ENCODE data around the gene RHBDD1. TPM values are rescaled to one million over a fixed set of nuclear protein-coding genes. Genes with fewer than 3 reads are reported as not detected.

The RHBDD1 gene
- total RNA-seq, 1 donor from 2014 or later: 31.3 TPM

DNA sequence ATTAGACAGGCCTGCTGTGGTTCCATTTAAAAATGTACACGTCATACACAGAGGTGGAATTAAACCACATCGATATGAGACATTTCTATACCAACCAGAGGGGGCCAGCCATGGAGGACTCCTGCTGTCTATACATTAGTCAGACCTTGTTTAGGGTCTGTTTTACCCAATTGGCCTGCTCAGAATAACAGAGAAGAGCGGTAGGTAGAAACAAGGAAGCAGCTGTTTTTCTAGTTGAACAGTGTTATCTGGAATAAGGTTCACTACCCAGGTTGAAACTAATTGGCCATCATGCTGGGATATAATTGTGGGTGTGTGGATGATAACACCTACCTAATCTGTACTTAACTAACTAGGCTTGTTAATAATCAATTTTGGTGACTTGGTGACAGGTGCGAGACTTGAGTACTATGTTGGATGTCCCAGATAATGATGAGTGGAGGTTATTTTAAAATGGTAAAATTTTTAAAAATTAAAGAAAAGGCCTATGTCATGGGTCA lies 47.5 kb downstream of the RHBDD1 start:
- no peaks in the 10 kb centered on the region for H3K27me3 ChIP-seq (ENCODE audit: insufficient read depth, low read length)
- H3K4me3 Mint-ChIP-seq (ENCODE audit: unreplicated experiment): no peak overlapping the region
- no peak overlapping the region for H3K4me2 ChIP-seq (ENCODE audit: low read length)
- no peaks in the 10 kb centered on the region for H3K27me3 Mint-ChIP-seq (ENCODE audit: low read depth, unreplicated experiment)
- H3K9me3 ChIP-seq (ENCODE audit: insufficient read depth, low read depth, low read length): no peaks in the 10 kb centered on the region
- no peak overlapping the region for H3K4me3 ChIP-seq (ENCODE audit: insufficient read depth, low read depth, low read length)
- H3K9ac ChIP-seq (ENCODE audit: low read length): no peak overlapping the region
- FAIRE-seq (no peak), DNase-seq (ENCODE audit: low read depth) (no peak)
- H3K27ac ChIP-seq (ENCODE audit: low read depth, low read length): no peak overlapping the region
- no peaks in the 10 kb centered on the region for H3K36me3 ChIP-seq (ENCODE audit: insufficient read depth, low read length)
- TF ChIP-seq, protein P1, sequence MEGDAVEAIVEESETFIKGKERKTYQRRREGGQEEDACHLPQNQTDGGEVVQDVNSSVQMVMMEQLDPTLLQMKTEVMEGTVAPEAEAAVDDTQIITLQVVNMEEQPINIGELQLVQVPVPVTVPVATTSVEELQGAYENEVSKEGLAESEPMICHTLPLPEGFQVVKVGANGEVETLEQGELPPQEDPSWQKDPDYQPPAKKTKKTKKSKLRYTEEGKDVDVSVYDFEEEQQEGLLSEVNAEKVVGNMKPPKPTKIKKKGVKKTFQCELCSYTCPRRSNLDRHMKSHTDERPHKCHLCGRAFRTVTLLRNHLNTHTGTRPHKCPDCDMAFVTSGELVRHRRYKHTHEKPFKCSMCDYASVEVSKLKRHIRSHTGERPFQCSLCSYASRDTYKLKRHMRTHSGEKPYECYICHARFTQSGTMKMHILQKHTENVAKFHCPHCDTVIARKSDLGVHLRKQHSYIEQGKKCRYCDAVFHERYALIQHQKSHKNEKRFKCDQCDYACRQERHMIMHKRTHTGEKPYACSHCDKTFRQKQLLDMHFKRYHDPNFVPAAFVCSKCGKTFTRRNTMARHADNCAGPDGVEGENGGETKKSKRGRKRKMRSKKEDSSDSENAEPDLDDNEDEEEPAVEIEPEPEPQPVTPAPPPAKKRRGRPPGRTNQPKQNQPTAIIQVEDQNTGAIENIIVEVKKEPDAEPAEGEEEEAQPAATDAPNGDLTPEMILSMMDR (IDR thresholded peaks at IDR 0.05; ENCODE audit: insufficient read depth, low read depth, low read length): no peak
- TF ChIP-seq EZH2 (IDR thresholded peaks at IDR 0.05; ENCODE audit: insufficient read depth, low read length): no peak
- H2AFZ ChIP-seq (ENCODE audit: low read depth, low read length): no peak overlapping the region
- H3K36me3 Mint-ChIP-seq (ENCODE audit: low read depth, unreplicated experiment): peaks cover 5% of the 10 kb centered on the region
- no peaks in the 10 kb centered on the region for H4K20me1 ChIP-seq (ENCODE audit: insufficient read depth, low read length)
- H3K9me3 Mint-ChIP-seq (ENCODE audit: unreplicated experiment): no peaks in the 10 kb centered on the region
- H3K4me1 Mint-ChIP-seq (ENCODE audit: low read depth, unreplicated experiment): peaks cover 4% of the 10 kb centered on the region
- H3K79me2 ChIP-seq (ENCODE audit: insufficient read depth, low read length): no peaks in the 10 kb centered on the region
- H3K4me1 ChIP-seq (ENCODE audit: insufficient read depth, low read length): no peaks in the 10 kb centered on the region
- no peak overlapping the region for H3K27ac Mint-ChIP-seq (ENCODE audit: unreplicated experiment)

DNA sequence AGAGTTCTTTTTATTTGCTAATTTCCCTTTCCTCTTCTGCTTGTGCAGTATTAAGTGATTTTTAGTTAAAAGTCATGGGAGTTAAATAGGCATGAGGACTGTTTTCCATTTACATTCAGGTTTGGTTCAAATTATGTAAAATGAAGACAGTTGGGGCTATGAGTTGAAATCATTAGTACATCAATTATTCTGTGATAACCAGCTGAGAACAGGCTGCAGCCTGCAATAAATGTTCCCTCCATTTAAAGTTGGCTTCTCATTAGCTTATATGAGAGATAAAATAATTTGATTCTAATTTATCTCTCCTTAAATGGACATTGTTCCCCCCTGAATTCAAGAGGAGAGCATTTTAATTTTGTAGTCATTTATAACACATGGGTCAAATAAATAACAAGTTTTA lies 48.3 kb downstream of the RHBDD1 start:
- H3K36me3 ChIP-seq (ENCODE audit: insufficient read depth, low read length): no peaks in the 10 kb centered on the region
- H2AFZ ChIP-seq (ENCODE audit: low read depth, low read length): no peak overlapping the region
- H3K4me3 ChIP-seq (ENCODE audit: insufficient read depth, low read depth, low read length): no peak overlapping the region
- no peak overlapping the region for H3K27ac Mint-ChIP-seq (ENCODE audit: unreplicated experiment)
- no peaks in the 10 kb centered on the region for H3K79me2 ChIP-seq (ENCODE audit: insufficient read depth, low read length)
- H3K9me3 Mint-ChIP-seq (ENCODE audit: unreplicated experiment): no peaks in the 10 kb centered on the region
- H3K4me2 ChIP-seq (ENCODE audit: low read length): no peak overlapping the region
- TF ChIP-seq, protein P1 (IDR thresholded peaks at IDR 0.05; ENCODE audit: insufficient read depth, low read depth, low read length): no peak
- TF ChIP-seq EZH2 (IDR thresholded peaks at IDR 0.05; ENCODE audit: insufficient read depth, low read length): no peak
- no peaks in the 10 kb centered on the region for H4K20me1 ChIP-seq (ENCODE audit: insufficient read depth, low read length)
- H3K27ac ChIP-seq (ENCODE audit: low read depth, low read length): no peak overlapping the region
- FAIRE-seq: no peak
- no peaks in the 10 kb centered on the region for H3K4me1 ChIP-seq (ENCODE audit: insufficient read depth, low read length)
- peaks cover 5% of the 10 kb centered on the region for H3K36me3 Mint-ChIP-seq (ENCODE audit: low read depth, unreplicated experiment)
- no peak for DNase-seq (ENCODE audit: low read depth)
- H3K27me3 ChIP-seq (ENCODE audit: insufficient read depth, low read length): no peaks in the 10 kb centered on the region
- H3K9ac ChIP-seq (ENCODE audit: low read length): no peak overlapping the region
- H3K27me3 Mint-ChIP-seq (ENCODE audit: low read depth, unreplicated experiment): no peaks in the 10 kb centered on the region
- peaks cover 8% of the 10 kb centered on the region for H3K4me1 Mint-ChIP-seq (ENCODE audit: low read depth, unreplicated experiment)
- no peak overlapping the region for H3K4me3 Mint-ChIP-seq (ENCODE audit: unreplicated experiment)
- H3K9me3 ChIP-seq (ENCODE audit: insufficient read depth, low read depth, low read length): no peaks in the 10 kb centered on the region

DNA sequence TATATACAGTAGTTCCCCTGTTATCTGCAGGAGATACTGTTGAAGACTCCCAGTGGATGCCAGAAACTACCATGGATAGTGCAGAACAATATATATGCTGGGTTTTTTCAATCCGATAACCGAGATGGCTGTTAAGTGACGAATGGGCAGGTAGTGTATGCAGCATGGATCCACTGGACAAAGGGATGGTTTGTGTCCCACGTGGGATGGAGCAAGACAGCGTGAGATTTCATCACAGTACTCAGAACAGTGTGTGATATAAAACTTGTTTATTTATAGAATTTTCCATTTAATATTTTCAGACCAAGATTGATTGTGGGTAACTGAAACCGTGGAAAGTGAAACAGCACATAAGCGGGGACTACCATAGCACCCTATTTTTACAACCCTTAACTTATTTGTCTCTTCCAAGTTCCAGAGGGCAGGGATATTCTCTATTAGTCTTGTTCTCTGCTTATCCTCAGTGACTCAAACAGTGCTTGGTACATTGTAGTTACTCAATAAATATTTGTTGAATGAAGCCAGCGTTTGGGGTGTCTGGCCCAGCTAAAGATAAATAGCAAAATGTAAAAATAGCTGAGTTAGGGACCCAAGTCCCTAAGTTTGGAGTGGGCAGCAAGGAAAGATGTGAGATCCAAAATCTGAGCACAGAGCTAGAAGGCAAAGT lies 50.0 kb downstream of the RHBDD1 start:
- Histone ChIP-seq H3K79me2 (ENCODE audit: insufficient read depth, low read length) (no peaks in the 10 kb centered on the region), H3K27me3 (ENCODE audit: insufficient read depth, low read length) (no peaks in the 10 kb centered on the region), H3K4me3 (ENCODE audit: insufficient read depth, low read depth, low read length) (no peak overlapping the region), H4K20me1 (ENCODE audit: insufficient read depth, low read length) (no peaks in the 10 kb centered on the region), H3K4me2 (ENCODE audit: low read length) (no peak overlapping the region), H3K9me3 (ENCODE audit: insufficient read depth, low read depth, low read length) (no peaks in the 10 kb centered on the region), H3K9ac (ENCODE audit: low read length) (no peak overlapping the region), H3K36me3 (ENCODE audit: insufficient read depth, low read length) (no peaks in the 10 kb centered on the region), H3K4me1 (ENCODE audit: insufficient read depth, low read length) (no peaks in the 10 kb centered on the region), H3K27ac (ENCODE audit: low read depth, low read length) (no peak overlapping the region), H2AFZ (ENCODE audit: low read depth, low read length) (no peak overlapping the region)
- H3K9me3 Mint-ChIP-seq (ENCODE audit: unreplicated experiment): no peaks in the 10 kb centered on the region
- FAIRE-seq: no peak
- peaks cover under 1% of the 10 kb centered on the region for H3K36me3 Mint-ChIP-seq (ENCODE audit: low read depth, unreplicated experiment)
- H3K4me1 Mint-ChIP-seq (ENCODE audit: low read depth, unreplicated experiment): peaks cover 8% of the 10 kb centered on the region
- no peak overlapping the region for H3K4me3 Mint-ChIP-seq (ENCODE audit: unreplicated experiment)
- no peak overlapping the region for H3K27ac Mint-ChIP-seq (ENCODE audit: unreplicated experiment)
- no peak for TF ChIP-seq EZH2 (IDR thresholded peaks at IDR 0.05; ENCODE audit: insufficient read depth, low read length)
- TF ChIP-seq, protein P1 (IDR thresholded peaks at IDR 0.05; ENCODE audit: insufficient read depth, low read depth, low read length): no peak
- no peaks in the 10 kb centered on the region for H3K27me3 Mint-ChIP-seq (ENCODE audit: low read depth, unreplicated experiment)
- DNase-seq (ENCODE audit: low read depth): no peak
